Subcutaneous adipose tissue (tissue), 4 donors: ENCODE measurements around the gene PAQR8. TPM values are rescaled to one million over a fixed set of nuclear protein-coding genes. Genes with fewer than 3 reads are reported as not detected.

Source experiments
- CTCF ChIP-seq: fragments of 450-650 bp; IDR thresholded peaks from one replicate; pipeline ENCODE4 v1.5.1; 2016; ENCODE audit warnings: low read depth, mild to moderate bottlenecking, control low read depth, antibody characterized with exemption, moderate library complexity
- total RNA-seq, 4 donors: library from RNA; depleted of rRNA; stranded (reverse); fragments of >200 nt; gene quantifications; one replicate each; pipeline ENCODE4 v1.1.0, GENCODE V29; 2016

Gene PAQR8
- total RNA-seq, 4 donors from 2014 or later = 2.8 to 9.9 (median 4.3) TPM

GRCh38 chr6:52336919-52337561 lies 24.9 kb upstream of the PAQR8 start:
- no peak for TF ChIP-seq CTCF

- TF ChIP-seq CTCF = no peak
Measured at GRCh38 chr6:52337633-52338290, 24.2 kb upstream of the PAQR8 start.

- no peak for TF ChIP-seq CTCF
Measured at GRCh38 chr6:52340603-52340880, 21.4 kb upstream of the PAQR8 start.

GRCh38 chr6:52341561-52342260 lies 20.2 kb upstream of the PAQR8 start:
- no peak for TF ChIP-seq CTCF

- TF ChIP-seq CTCF = no peak
Measured at GRCh38 chr6:52345311-52345710, 16.6 kb upstream of the PAQR8 start.

- TF ChIP-seq CTCF = no peak
Measured at GRCh38 chr6:52346503-52346902, 15.4 kb upstream of the PAQR8 start.

- no peak for TF ChIP-seq CTCF
Measured at GRCh38 chr6:52347818-52348217, 14.1 kb upstream of the PAQR8 start.
